IPS DF 19.7 (cell line): ENCODE results near the gene GAGE12J.
"Not testable (repeated sequence)": the region's sequence is repeated elsewhere in the genome, so short reads cannot be mapped to it uniquely, and the experiment has no call there.

ENCODE experiments used
- DNase-seq: peaks from one replicate; pipeline ENCODE4 v3.0.0-alpha.2; 2013; ENCODE audit warnings: low read depth, low spot score

Gene GAGE12J

GRCh38 chrX:49321737-49322136 lies at the start of gene GAGE12J:
TSS of gene GAGE12J (plus strand) at chrX:49322037. CDS start at chrX:49323194, 1,157 bp downstream.
- DNase-seq: not testable (repeated sequence)

- no peak for DNase-seq
These were observed 49.4 kb upstream of the GAGE12J start for GRCh38 chrX:49272421-49272820.

- DNase-seq: no peak
These were observed 48.6 kb upstream of the GAGE12J start for GRCh38 chrX:49273181-49273727.

- DNase-seq: no peak
These were observed 45.6 kb upstream of the GAGE12J start for GRCh38 chrX:49276207-49276606.

GRCh38 chrX:49276671-49277534 lies 44.9 kb upstream of the GAGE12J start:
- DNase-seq: no peak

- no peak for DNase-seq
These were observed 44.4 kb upstream of the GAGE12J start for GRCh38 chrX:49277535-49277830.

- no peak for DNase-seq
These were observed 43.8 kb upstream of the GAGE12J start for GRCh38 chrX:49278081-49278480.

- DNase-seq: peak; percentile 2
These were observed 39.2 kb upstream of the GAGE12J start for GRCh38 chrX:49282647-49283011.

GRCh38 chrX:49284212-49284611 lies 37.6 kb upstream of the GAGE12J start:
- DNase-seq: no peak

GRCh38 chrX:49286136-49286535 lies 35.7 kb upstream of the GAGE12J start:
- DNase-seq: no peak

GRCh38 chrX:49286581-49286980 lies 35.3 kb upstream of the GAGE12J start:
- DNase-seq: no peak

GRCh38 chrX:49287665-49288064 lies 34.2 kb upstream of the GAGE12J start:
- DNase-seq: no peak

- no peak for DNase-seq
These were observed 31.6 kb upstream of the GAGE12J start for GRCh38 chrX:49290215-49290614.

GRCh38 chrX:49291615-49292337 lies 30.1 kb upstream of the GAGE12J start:
- DNase-seq: no peak

GRCh38 chrX:49292400-49293362 lies 29.2 kb upstream of the GAGE12J start:
- DNase-seq: no peak

- DNase-seq: not testable (repeated sequence)
These were observed 22.5 kb upstream of the GAGE12J start for GRCh38 chrX:49299293-49299692.

GRCh38 chrX:49300703-49301102 lies 21.1 kb upstream of the GAGE12J start:
- no peak for DNase-seq

- no peak for DNase-seq
These were observed 18.5 kb upstream of the GAGE12J start, which contains the start of gene GAGE10 for GRCh38 chrX:49303346-49303745. TSS of gene GAGE10 (plus strand) at chrX:49303646. CDS start at chrX:49304860, 1,214 bp downstream.

- DNase-seq: not testable (repeated sequence)
These were observed 14.1 kb upstream of the GAGE12J start for GRCh38 chrX:49307775-49308174.

- no peak for DNase-seq
These were observed 13.1 kb upstream of the GAGE12J start for GRCh38 chrX:49308604-49309269.

- peak; percentile 54 for DNase-seq
These were observed 12.3 kb upstream of the GAGE12J start for GRCh38 chrX:49309401-49309981.
